NCI-H187 treated with DMSO at 0.1 percent for 48 hours (cell line): Measurements from ENCODE around the gene FAM240B.

ENCODE experiments used
- DNase-seq: peaks from one replicate; lab custom pipeline; 2025; lab: John Stamatoyannopoulos, UW

FAM240B gene

GRCh38 chr9:38670542-38671371 lies 49.2 kb downstream of the FAM240B start:
- DNase-seq: no peak

GRCh38 chr9:38668791-38669466 lies 51.0 kb downstream of the FAM240B start:
- DNase-seq: no peak

- no peak for DNase-seq
Observed at GRCh38 chr9:38662763-38663593, 57.0 kb downstream of the FAM240B start.

GRCh38 chr9:38659538-38659937 lies 60.4 kb downstream of the FAM240B start:
- no peak for DNase-seq

GRCh38 chr9:38656896-38657295 lies 63.0 kb downstream of the FAM240B start:
- no peak for DNase-seq

- no peak for DNase-seq
Observed at GRCh38 chr9:38652486-38652885, 67.4 kb downstream of the FAM240B start.

- DNase-seq: no peak
Observed at GRCh38 chr9:38652044-38652443, 67.9 kb downstream of the FAM240B start.

- no peak for DNase-seq
Observed at GRCh38 chr9:38651400-38652042, 68.4 kb downstream of the FAM240B start.

- no peak for DNase-seq
Observed at GRCh38 chr9:38650564-38650963, 69.4 kb downstream of the FAM240B start.

- DNase-seq: no peak
Observed at GRCh38 chr9:38649731-38650363, 70.1 kb downstream of the FAM240B start.

GRCh38 chr9:38644601-38645000 lies 75.3 kb downstream of the FAM240B start:
- DNase-seq: no peak
